ENCODE results near the gene SPG21.

- TF ChIP-seq CTCF (IDR thresholded peaks at IDR 0.05; ENCODE audit: borderline replicate concordance, extremely low read depth, low read length, poor library complexity, severe bottlenecking) (no peak), EZH2 (IDR thresholded peaks at IDR 0.05; ENCODE audit: borderline replicate concordance, low read depth, low read length, severe bottlenecking) (no peak)
Observed at GRCh38 chr15:64919721-64920120, 70.0 kb downstream of the SPG21 start.

All from DND-41 (cell line).